ENCODE data around the gene SCTR. TPM values are rescaled to one million over a fixed set of nuclear protein-coding genes. Genes with fewer than 3 reads are reported as not detected.

SCTR gene
- total and polyA plus RNA-seq, 10 donors = 0.39 to 0.54 (median 0.47) TPM; not detected in 6

- Histone ChIP-seq H3K27ac (no peak overlapping the region), H3K9me3 (no peaks in the 10 kb centered on the region), H3K36me3 (no peaks in the 10 kb centered on the region), H3K27me3 (replicated peaks in 1 of 7) (peaks cover 0 to 23% (median 0%) of the 10 kb centered on the region in 7 donors), H3K4me1 (peaks cover 0 to 5% (median 0%) of the 10 kb centered on the region in 6 donors), H3K4me3 (no peak overlapping the region)
- no peak for TF ChIP-seq POLR2A (IDR thresholded peaks at IDR 0.05)
- no peak for TF ChIP-seq CTCF (IDR thresholded peaks at IDR 0.05 in 8 of 11, conservative IDR thresholded peaks at IDR 0.05 in 3 of 11)
- TF ChIP-seq POLR2AphosphoS5 (IDR thresholded peaks at IDR 0.05) = no peak
- DNase-seq = no peak
- intact Hi-C loops (cut with DNase I; ENCODE audit: low total_unique reads) = loop anchor here (2.0 to 5.0 kb wide), 2 partner anchors 69 to 594 kb away; no protein-coding TSS in a partner anchor
- WGBS, 5 donors = 78 to 89% (median 80%) methylated on average over 6 of the region's 6 CpGs
Measured at GRCh38 chr2:119475857-119476244, 48.4 kb downstream of the SCTR start.

DNA sequence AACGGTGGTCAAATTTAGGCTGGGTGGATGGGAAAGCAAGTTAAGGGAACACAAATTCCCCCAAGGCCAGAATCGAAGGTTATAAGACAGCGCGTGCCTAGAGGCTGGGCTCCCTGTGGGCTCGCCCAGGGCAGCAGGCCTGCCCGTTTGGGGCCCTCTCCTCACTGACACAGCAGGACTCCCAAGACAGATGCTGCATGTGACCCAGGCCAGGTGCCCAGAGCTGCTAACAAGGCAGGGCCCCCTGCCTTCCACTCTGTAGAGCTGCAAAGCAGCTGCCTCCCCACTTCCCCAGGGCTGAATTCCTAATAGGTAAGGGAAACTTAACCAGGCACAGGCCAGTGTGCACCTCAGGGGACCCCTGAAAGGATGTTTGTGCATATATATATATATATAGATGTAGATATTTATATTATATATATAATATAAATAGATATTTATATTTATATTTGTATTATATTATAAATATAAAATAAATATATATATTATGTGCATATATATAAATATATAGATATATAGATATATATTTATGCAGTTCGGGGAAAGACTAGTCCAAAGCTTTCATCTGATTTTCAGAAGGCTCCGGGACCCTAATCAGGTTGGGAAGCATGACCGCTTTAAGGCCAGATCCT, 48.9 kb downstream of the SCTR start:
- TF ChIP-seq POLR2A (IDR thresholded peaks at IDR 0.05) (no peak), CTCF (IDR thresholded peaks at IDR 0.05 in 8 of 11, conservative IDR thresholded peaks at IDR 0.05 in 3 of 11) (no peak), POLR2AphosphoS5 (IDR thresholded peaks at IDR 0.05) (no peak)
- no peak for DNase-seq
- Histone ChIP-seq H3K4me3 (no peak overlapping the region), H3K4me1 (peaks cover 0 to 5% (median 0%) of the 10 kb centered on the region in 6 donors), H3K36me3 (no peaks in the 10 kb centered on the region), H3K9me3 (no peaks in the 10 kb centered on the region), H3K27me3 (replicated peaks in 1 of 7) (peaks cover 0 to 19% (median 0%) of the 10 kb centered on the region in 7 donors), H3K27ac (no peak overlapping the region)
- intact Hi-C loops (cut with DNase I; ENCODE audit: low total_unique reads) = loop anchor here (5.0 kb wide), 1 partner anchor 593 kb away; no protein-coding TSS in a partner anchor
- WGBS, 5 donors = 75 to 92% (median 89%) methylated on average over 9 of the region's 9 CpGs

DNA sequence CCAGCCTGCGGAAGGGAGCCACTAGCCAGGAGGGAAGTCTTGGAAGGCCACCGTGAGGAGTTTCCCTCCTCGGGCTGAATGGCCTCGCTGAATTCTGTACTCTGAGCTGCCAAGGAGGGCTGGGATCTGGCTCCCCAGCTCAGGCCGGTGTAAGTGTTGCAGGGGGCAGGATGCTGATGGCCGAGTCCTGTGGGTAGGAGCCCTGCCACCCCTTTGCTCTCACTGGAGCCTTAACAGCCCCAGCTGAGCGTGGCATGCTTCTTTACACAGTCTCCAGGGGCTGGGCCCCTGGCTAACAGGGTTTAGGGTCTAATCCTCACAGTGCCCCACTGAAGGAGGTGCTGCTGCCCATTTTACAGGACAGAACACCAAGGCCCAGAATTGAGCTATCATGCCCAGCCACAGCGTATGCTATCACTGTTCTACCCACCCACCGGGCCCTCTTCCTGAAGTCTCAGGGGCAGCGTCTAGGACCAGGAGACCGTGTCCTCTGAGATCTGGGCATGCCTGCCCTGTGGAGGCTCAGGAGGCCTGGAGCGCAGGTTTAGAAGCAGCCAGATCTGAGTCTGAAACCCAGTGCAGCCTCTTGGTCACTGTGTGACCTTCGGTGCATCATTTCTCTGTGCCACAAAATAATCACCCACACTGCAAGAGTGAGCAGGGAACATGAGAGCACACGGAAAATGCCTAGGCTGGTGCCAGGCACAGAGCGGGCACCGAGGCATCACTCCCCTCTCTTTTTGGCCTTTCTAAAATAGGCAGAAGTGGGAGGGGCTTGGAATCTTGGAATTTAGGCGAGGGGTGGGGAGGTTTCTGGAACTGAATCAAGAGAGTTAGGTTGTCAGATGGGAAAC, 49.7 kb downstream of the SCTR start:
- no peaks in the 10 kb centered on the region for H3K36me3 ChIP-seq
- H3K27me3 ChIP-seq (replicated peaks in 1 of 7) = peaks cover 0 to 19% (median 0%) of the 10 kb centered on the region in 7 donors
- no peaks in the 10 kb centered on the region for H3K9me3 ChIP-seq
- DNase-seq = no peak
- peaks cover 0 to 5% (median 0%) of the 10 kb centered on the region in 6 donors for H3K4me1 ChIP-seq
- TF ChIP-seq POLR2A (IDR thresholded peaks at IDR 0.05) = no peak
- no peak for TF ChIP-seq CTCF (IDR thresholded peaks at IDR 0.05 in 8 of 11, conservative IDR thresholded peaks at IDR 0.05 in 3 of 11)
- TF ChIP-seq POLR2AphosphoS5 (IDR thresholded peaks at IDR 0.05) = no peak
- H3K27ac ChIP-seq = no peak overlapping the region
- H3K4me3 ChIP-seq = no peak overlapping the region
- 86 to 96% (median 89%) methylated on average over 13 to 17 of the region's 17 CpGs for WGBS, 5 donors
- intact Hi-C loops (cut with DNase I; ENCODE audit: low total_unique reads) = loop anchor here (5.0 kb wide), 1 partner anchor 592 kb away; no protein-coding TSS in a partner anchor
